LNCaP clone FGC (cell line): ENCODE measurements around the gene KNCN.

ENCODE experiments used
- DNase-seq: peaks from one replicate; pipeline ENCODE4 v3.0.0-alpha.2; 2011; ENCODE audit warnings: low read depth
- H3K4me3 ChIP-seq: 2 replicates; pipeline ENCODE4 v1.5.1; 2011; ENCODE audit warnings: mild to moderate bottlenecking, low read depth, low read length, control low read depth
- TF ChIP-seq, protein P1 (sequence below): IDR thresholded peaks from 2 replicates; pipeline ENCODE4 v1.5.1; 2012; ENCODE audit warnings: mild to moderate bottlenecking; ENCODE audit not compliant: control insufficient read depth, insufficient read depth; ENCODE audit errors: extremely low read depth

The KNCN gene

GRCh38 chr1:46515576-46515975, 35.9 kb downstream of the KNCN start:
- TF ChIP-seq, protein P1, sequence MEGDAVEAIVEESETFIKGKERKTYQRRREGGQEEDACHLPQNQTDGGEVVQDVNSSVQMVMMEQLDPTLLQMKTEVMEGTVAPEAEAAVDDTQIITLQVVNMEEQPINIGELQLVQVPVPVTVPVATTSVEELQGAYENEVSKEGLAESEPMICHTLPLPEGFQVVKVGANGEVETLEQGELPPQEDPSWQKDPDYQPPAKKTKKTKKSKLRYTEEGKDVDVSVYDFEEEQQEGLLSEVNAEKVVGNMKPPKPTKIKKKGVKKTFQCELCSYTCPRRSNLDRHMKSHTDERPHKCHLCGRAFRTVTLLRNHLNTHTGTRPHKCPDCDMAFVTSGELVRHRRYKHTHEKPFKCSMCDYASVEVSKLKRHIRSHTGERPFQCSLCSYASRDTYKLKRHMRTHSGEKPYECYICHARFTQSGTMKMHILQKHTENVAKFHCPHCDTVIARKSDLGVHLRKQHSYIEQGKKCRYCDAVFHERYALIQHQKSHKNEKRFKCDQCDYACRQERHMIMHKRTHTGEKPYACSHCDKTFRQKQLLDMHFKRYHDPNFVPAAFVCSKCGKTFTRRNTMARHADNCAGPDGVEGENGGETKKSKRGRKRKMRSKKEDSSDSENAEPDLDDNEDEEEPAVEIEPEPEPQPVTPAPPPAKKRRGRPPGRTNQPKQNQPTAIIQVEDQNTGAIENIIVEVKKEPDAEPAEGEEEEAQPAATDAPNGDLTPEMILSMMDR = no peak
- DNase-seq = no peak
- no peak overlapping the region for H3K4me3 ChIP-seq

DNA sequence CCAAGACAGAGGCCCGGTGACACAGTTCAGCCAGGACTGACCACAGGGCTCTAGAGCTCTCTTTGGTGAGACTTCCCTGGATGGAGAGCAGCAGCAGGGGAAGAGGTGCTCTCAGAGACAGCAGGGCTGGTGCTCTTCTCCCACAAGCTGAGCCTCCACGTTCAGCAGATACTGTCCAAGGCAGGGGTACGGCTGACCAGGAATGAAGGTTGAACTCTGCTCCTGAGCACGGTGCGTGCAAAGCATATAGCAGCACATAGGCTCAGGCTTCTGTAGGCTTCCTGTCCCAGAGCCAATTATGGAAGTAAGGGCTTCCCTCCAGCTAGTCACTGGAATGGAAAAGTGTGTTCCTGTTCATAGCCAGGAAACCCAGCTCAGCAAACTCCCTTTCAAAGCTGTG, 37.9 kb downstream of the KNCN start:
- TF ChIP-seq, protein P1 = no peak
- no peak overlapping the region for H3K4me3 ChIP-seq
- no peak for DNase-seq

GRCh38 chr1:46512792-46513190, 38.7 kb downstream of the KNCN start:
- TF ChIP-seq, protein P1 = no peak
- no peak for DNase-seq
- no peak overlapping the region for H3K4me3 ChIP-seq

DNA sequence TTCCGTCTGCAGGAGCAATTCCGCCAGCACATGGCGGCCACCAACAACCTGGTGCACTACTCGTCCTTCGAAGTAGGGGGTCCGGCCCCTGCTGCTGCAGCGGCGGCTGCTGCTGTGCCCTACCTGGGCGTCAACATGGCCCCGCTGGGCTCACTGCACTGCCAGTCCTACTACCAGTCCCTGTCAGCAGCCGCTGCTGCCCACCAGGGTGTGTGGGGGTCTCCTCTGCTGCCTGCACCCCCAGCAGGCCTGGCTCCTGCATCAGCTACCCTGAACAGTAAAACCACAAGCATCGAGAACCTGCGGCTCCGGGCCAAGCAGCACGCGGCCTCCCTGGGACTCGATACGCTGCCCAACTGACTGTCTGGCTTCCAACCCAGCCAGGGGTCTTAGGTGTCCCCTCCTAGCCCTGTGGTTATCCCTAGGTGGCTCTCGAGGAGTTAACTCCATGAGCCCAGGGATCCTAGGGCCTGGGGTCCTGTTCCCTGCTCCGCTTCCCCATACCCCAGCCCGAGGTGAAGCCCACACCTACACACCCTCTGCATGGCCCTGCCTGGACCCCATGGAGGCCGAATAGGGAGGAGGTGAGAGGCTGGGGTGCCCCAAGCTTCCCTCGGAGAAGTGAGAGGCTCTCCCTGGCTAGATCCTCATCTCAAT, 39.2 kb downstream of the KNCN start:
- H3K4me3 ChIP-seq = no peak overlapping the region
- no peak for DNase-seq
- TF ChIP-seq, protein P1 = no peak

GRCh38 chr1:46510998-46511365, 40.5 kb downstream of the KNCN start:
- no peak for DNase-seq
- H3K4me3 ChIP-seq = no peak overlapping the region

DNA sequence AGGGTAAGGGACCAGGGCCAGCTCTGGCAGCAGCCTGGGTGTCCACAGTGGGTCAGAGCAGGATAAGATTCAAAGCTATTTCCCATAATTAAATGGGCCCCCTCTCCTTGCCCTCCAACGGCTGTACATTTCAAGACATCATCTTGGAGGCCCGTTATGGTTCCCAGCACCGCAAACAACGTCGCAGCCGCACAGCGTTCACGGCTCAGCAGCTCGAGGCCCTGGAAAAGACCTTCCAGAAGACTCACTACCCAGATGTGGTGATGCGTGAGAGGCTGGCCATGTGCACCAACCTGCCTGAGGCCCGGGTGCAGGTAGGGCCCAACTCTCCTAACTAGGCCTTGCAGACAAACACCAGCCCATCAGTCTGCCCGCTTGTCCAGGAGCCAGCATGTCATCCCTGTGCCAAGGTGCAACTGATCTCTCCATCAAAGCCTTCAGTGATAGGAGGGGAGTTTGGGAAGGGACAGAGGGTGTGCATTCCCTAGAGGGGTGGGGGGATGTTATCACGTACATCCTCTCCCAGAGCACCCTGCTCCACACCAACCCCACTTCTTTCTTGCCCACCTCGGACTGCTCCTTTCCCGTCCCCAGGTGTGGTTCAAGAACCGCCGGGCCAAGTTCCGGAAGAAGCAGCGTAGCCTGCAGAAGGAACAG, 41.0 kb downstream of the KNCN start:
- no peak overlapping the region for H3K4me3 ChIP-seq
- DNase-seq = no peak
- TF ChIP-seq, protein P1 = no peak

More at GRCh38 chr1:46510998-46511365, 40.5 kb downstream of the KNCN start:
- TF ChIP-seq, protein P1 = no peak

- TF ChIP-seq, protein P1 = no peak
- H3K4me3 ChIP-seq = no peak overlapping the region
- no peak for DNase-seq
These were observed 42.7 kb downstream of the KNCN start for GRCh38 chr1:46508757-46509156.
